Mucosa of descending colon (tissue), 3 donors: ENCODE data around the gene SLC22A1. TPM values are rescaled to one million over a fixed set of nuclear protein-coding genes. Genes with fewer than 3 reads are reported as not detected.
A peak's percentile ranks its signal among the peaks of the same experiment; 100 is the strongest.

Source experiments
- ATAC-seq: fragments of 200-7000 bp; cut with Tn5 transposase; one replicate; pipeline ENCODE4 v1.9.1; 2020; ENCODE audit warnings: mild to moderate bottlenecking, moderate library complexity
- DNase-seq, 3 donors: peaks; one replicate each; pipeline ENCODE4 v3.0.0-alpha.2; 2020
- H3K36me3 ChIP-seq: fragments of 200-600 bp; one replicate; pipeline ENCODE4 v1.8.0; 2021; ENCODE audit warnings: low read depth, mild to moderate bottlenecking
- H3K4me1 ChIP-seq: fragments of 200-600 bp; one replicate; pipeline ENCODE4 v1.8.0; 2021; ENCODE audit warnings: low read depth, mild to moderate bottlenecking
- H3K4me3 ChIP-seq: fragments of 200-600 bp; one replicate; pipeline ENCODE4 v1.8.0; 2021; ENCODE audit warnings: mild to moderate bottlenecking
- H3K9me3 ChIP-seq: fragments of 200-600 bp; one replicate; pipeline ENCODE4 v1.8.0; 2021; ENCODE audit warnings: mild to moderate bottlenecking
- intact Hi-C, 2 donors: fragments of 100-400 bp; cut with DNase I in 1 of 2; cut with micrococcal nuclease in 1 of 2; formaldehyde crosslinking; loops; one replicate each; pipeline versions ENCODE4 v1.11.0 to v1.11.1; 2022; cut with DNase I, micrococcal nuclease
- total RNA-seq, 3 donors: library from RNA; stranded (reverse); fragmentation: NEBNext Ultra II Directional in 2 of 3; extraction: Animal tissue kit (Norgen Biotek cat#: 25700) in 2 of 3; gene quantifications; one replicate each; pipeline versions ENCODE4 v1.2.1 to v1.2.4, GENCODE V29; 2021 to 2023
- TF ChIP-seq, protein P1 (sequence below): fragments of 200-600 bp; IDR thresholded peaks from one replicate; pipeline ENCODE4 v1.8.0; 2022; ENCODE audit warnings: antibody characterized with exemption, mild to moderate bottlenecking
- donor health status: DM: no; HTN: no; CAD: no; lungs with moderate emphysema.
- donor health status: DM: no; HTN: no; CAD: no.
- donor health status: DM: no; HTN: yes; CAD: no.

Gene SLC22A1
- total RNA-seq, 3 donors from 2014 or later = 1.9 to 2.4 (median 2.4) TPM

DNA sequence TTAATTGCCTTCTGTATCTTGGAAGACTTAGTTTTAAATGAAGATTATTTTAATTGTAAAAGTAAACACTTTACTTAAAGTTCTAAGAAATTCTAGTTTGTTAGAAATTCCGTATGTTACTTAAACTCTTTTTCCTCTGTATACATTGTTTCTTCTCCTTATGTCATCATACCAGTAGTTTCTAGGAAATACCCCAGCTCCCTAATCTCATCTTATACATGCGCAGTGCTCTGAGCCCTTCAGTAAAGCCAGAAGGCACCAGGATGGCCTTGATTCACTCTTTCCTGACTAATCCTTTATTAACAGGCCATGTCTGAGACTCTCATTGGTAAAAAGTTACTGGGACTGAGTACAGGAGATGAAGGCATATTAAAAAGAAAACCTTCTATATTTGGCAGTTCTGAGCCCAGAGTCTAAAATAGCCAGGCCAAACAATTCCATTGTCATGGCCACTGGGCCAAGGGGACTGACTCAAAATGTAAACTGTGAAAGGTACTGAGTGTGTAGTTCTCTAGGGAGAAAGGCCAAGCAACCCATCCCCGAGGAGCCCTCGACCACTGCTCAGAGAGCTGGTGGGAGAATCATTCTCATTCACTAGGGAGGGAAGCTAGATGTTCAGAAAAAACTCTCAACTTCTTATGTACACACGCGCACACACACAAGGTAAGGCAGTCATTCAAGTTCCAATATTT, 25.0 kb downstream of the SLC22A1 start:
- ATAC-seq (no peak), DNase-seq (no peak)
- H3K4me1 ChIP-seq = no peaks in the 10 kb centered on the region
- H3K36me3 ChIP-seq = no peaks in the 10 kb centered on the region
- intact Hi-C loops = no loop called here
- TF ChIP-seq, protein P1, sequence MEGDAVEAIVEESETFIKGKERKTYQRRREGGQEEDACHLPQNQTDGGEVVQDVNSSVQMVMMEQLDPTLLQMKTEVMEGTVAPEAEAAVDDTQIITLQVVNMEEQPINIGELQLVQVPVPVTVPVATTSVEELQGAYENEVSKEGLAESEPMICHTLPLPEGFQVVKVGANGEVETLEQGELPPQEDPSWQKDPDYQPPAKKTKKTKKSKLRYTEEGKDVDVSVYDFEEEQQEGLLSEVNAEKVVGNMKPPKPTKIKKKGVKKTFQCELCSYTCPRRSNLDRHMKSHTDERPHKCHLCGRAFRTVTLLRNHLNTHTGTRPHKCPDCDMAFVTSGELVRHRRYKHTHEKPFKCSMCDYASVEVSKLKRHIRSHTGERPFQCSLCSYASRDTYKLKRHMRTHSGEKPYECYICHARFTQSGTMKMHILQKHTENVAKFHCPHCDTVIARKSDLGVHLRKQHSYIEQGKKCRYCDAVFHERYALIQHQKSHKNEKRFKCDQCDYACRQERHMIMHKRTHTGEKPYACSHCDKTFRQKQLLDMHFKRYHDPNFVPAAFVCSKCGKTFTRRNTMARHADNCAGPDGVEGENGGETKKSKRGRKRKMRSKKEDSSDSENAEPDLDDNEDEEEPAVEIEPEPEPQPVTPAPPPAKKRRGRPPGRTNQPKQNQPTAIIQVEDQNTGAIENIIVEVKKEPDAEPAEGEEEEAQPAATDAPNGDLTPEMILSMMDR = no peak
- H3K9me3 ChIP-seq = no peaks in the 10 kb centered on the region
- H3K4me3 ChIP-seq = no peak overlapping the region

DNA sequence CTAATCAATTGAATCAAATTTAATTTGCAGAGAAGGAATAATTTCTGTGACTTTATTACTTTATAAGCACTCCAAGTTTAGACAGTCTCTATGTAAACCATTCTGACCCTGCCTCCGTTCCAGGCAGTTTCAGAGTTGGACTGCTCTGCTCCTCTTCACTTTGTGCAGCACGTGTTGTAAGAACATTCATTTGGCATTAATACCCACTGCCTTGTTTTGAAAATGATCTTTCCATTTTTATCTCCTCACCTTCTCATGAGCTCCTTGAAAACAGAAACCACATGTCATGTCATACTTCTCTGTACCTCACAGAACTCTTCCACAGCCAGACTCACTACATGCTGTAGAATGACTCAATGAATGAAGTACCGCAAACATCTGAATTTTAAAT, 25.5 kb downstream of the SLC22A1 start:
- DNase-seq = no peak
- no peaks in the 10 kb centered on the region for H3K36me3 ChIP-seq
- intact Hi-C loops = no loop called here
- H3K4me3 ChIP-seq = no peak overlapping the region
- no peak for ATAC-seq
- no peaks in the 10 kb centered on the region for H3K4me1 ChIP-seq
- H3K9me3 ChIP-seq = no peaks in the 10 kb centered on the region
- TF ChIP-seq, protein P1 = no peak

- ATAC-seq (no peak), DNase-seq (no peak)
- Histone ChIP-seq H3K9me3 (no peaks in the 10 kb centered on the region), H3K4me1 (no peaks in the 10 kb centered on the region), H3K36me3 (no peaks in the 10 kb centered on the region), H3K4me3 (no peak overlapping the region)
- TF ChIP-seq, protein P1 = no peak
- intact Hi-C loops = no loop called here
Measured at GRCh38 chr6:160154471-160154870, 32.9 kb downstream of the SLC22A1 start.

DNA sequence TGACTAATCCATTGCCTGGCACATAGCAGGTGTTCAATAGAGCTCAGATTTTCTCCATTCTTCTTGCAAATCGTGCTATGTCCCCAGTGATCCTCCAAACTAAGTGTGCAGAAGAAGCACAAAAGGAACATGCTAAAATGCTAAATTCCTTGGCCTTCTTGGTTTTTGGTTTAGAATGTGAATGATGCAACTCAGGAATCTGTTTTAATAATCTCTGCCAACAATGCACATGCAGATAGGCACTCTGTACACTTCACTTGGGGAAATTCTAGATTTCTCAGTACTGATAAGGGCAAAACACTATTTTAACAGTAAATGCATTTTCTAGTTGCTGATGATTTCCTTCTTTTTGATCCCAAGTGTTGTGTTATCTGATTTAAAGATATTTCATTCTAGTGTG, 35.2 kb downstream of the SLC22A1 start:
- Histone ChIP-seq H3K4me1 (peaks cover 8% of the 10 kb centered on the region), H3K9me3 (no peaks in the 10 kb centered on the region), H3K36me3 (no peaks in the 10 kb centered on the region), H3K4me3 (no peak overlapping the region)
- intact Hi-C loops = no loop called here
- TF ChIP-seq, protein P1 = no peak
- DNase-seq (no peak), ATAC-seq (no peak)

DNA sequence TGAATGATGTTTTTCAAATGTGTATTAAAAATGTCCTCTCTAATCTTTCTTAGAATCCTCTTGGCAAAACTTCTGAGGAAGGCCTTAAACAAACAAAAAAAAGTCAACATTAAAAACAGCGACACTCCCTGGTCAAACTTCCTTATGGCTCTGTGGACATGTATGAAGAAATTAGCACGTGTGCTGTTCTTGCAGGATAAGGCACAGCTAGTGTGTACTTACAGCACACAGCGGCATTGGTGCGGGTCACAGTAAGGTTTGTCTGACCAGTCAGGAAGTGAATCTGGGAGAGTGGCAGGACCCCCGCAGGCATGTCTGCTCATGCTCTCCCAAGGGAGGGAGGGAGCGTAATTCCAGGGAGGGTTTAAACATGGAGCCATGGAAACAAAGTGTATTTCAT, 38.8 kb downstream of the SLC22A1 start:
- no peaks in the 10 kb centered on the region for H3K36me3 ChIP-seq
- peaks cover 8% of the 10 kb centered on the region for H3K4me1 ChIP-seq
- no peaks in the 10 kb centered on the region for H3K9me3 ChIP-seq
- H3K4me3 ChIP-seq = no peak overlapping the region
- ATAC-seq (peak; percentile 98), DNase-seq (peak; percentile 61 to 80 (median 61))
- intact Hi-C loops = no loop called here
- TF ChIP-seq, protein P1 = no peak
